ENCODE measurements around the gene CREB5.
A peak's percentile ranks its signal among the peaks of the same experiment; 100 is the strongest.

Gene CREB5, protein sequence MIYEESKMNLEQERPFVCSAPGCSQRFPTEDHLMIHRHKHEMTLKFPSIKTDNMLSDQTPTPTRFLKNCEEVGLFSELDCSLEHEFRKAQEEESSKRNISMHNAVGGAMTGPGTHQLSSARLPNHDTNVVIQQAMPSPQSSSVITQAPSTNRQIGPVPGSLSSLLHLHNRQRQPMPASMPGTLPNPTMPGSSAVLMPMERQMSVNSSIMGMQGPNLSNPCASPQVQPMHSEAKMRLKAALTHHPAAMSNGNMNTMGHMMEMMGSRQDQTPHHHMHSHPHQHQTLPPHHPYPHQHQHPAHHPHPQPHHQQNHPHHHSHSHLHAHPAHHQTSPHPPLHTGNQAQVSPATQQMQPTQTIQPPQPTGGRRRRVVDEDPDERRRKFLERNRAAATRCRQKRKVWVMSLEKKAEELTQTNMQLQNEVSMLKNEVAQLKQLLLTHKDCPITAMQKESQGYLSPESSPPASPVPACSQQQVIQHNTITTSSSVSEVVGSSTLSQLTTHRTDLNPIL

DNA sequence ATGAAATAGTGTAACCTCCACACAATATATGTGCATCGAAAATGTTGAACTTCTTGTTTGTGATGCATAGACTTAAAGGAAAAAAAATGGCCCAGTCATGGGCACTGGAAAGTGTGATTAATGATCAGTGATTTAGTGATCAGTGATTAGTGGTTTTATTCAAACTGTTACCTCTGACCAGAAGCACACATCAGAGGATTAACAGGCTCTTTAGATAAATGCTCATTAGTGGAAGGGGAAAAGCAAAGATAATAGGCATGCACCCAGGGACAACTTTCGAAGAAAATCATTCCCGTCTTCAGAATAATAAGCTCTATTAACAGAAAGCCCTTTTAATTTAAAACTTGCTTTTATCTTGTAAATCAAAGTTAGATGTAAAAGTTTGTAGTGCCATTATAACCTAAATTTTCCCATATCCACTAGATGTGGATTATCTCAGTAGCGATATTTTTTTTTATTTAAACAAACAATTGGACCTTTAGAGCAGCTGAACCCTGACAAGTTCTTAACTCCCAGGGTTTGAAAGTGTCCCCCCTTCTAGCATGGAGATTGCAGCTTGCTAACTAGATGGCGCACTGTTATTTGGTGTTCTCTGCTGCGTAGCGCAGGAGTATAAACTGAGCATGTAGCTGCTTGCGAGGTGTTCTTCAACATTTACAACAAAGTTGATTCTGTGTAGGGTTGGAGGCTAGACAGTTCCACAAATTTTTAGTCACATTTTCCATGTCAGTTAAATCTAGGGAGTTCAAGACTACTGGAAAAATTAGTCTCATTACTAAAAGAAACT, at the start of gene CREB5:
Gene CREB5 (plus strand): TSS at position 643 of the 787 bp plus-strand sequence. CDS start 397 bp downstream, outside the sequence.
- Histone ChIP-seq H3K9ac (ENCODE audit: low read depth, low read length) (no peak within 1 kb of the TSS), H3K4me1 (ENCODE audit: control insufficient read depth, insufficient read depth, low read length) (peaks cover 8% of the 10 kb centered on the region), H3K9me3 (ENCODE audit: control insufficient read depth, insufficient read depth, low read length) (no peaks in the 10 kb centered on the region), H3K27me3 (ENCODE audit: control insufficient read depth, insufficient read depth, low read length) (peaks cover 64% of the 10 kb centered on the region), H3K36me3 (ENCODE audit: control insufficient read depth, insufficient read depth, low read length) (no peaks in the 10 kb centered on the region), H3K4me3 (ENCODE audit: low read depth, low read length) (peak within 1 kb of the TSS; percentile 91)

DNA sequence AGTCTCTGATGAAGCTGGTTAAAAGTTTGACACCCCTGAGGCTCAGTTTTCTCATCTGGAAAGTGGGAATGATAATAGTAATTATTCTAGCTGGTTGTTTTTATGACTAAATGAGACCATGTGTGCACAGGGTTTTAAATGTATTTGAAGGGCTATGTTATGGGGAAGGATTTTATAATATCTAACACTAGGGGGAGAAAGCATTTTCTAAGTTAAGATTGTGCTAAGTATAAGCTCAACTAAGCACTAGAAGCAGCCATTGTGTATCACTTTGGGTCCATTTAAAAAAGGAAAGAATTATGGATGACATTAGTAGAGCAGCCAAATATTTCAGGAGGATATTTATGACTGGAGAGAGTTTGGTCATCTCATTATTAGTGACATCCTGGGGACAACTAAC, 49.5 kb upstream of the CREB5 start:
- H3K4me3 ChIP-seq (ENCODE audit: low read depth, low read length) = no peak overlapping the region
- no peaks in the 10 kb centered on the region for H3K27me3 ChIP-seq (ENCODE audit: control insufficient read depth, insufficient read depth, low read length)
- H3K4me1 ChIP-seq (ENCODE audit: control insufficient read depth, insufficient read depth, low read length) = peaks cover 14% of the 10 kb centered on the region
- H3K9ac ChIP-seq (ENCODE audit: low read depth, low read length) = no peak overlapping the region
- peaks cover 2% of the 10 kb centered on the region for H3K9me3 ChIP-seq (ENCODE audit: control insufficient read depth, insufficient read depth, low read length)
- no peaks in the 10 kb centered on the region for H3K36me3 ChIP-seq (ENCODE audit: control insufficient read depth, insufficient read depth, low read length)

- H3K36me3 ChIP-seq (ENCODE audit: control insufficient read depth, insufficient read depth, low read length) = no peaks in the 10 kb centered on the region
- H3K27me3 ChIP-seq (ENCODE audit: control insufficient read depth, insufficient read depth, low read length) = no peaks in the 10 kb centered on the region
- H3K4me3 ChIP-seq (ENCODE audit: low read depth, low read length) = no peak overlapping the region
- peaks cover under 1% of the 10 kb centered on the region for H3K4me1 ChIP-seq (ENCODE audit: control insufficient read depth, insufficient read depth, low read length)
- peaks cover 2% of the 10 kb centered on the region for H3K9me3 ChIP-seq (ENCODE audit: control insufficient read depth, insufficient read depth, low read length)
- H3K9ac ChIP-seq (ENCODE audit: low read depth, low read length) = no peak overlapping the region
Observed at GRCh38 chr7:28364082-28364481, 48.2 kb upstream of the CREB5 start.

- Histone ChIP-seq H3K9me3 (ENCODE audit: control insufficient read depth, insufficient read depth, low read length) (no peaks in the 10 kb centered on the region), H3K4me3 (ENCODE audit: low read depth, low read length) (no peak overlapping the region), H3K4me1 (ENCODE audit: control insufficient read depth, insufficient read depth, low read length) (no peaks in the 10 kb centered on the region), H3K9ac (ENCODE audit: low read depth, low read length) (no peak overlapping the region), H3K27me3 (ENCODE audit: control insufficient read depth, insufficient read depth, low read length) (no peaks in the 10 kb centered on the region), H3K36me3 (ENCODE audit: control insufficient read depth, insufficient read depth, low read length) (no peaks in the 10 kb centered on the region)
Observed at GRCh38 chr7:28369523-28369922, 42.8 kb upstream of the CREB5 start.

GRCh38 chr7:28371846-28372245, 40.5 kb upstream of the CREB5 start:
- H3K4me1 ChIP-seq (ENCODE audit: control insufficient read depth, insufficient read depth, low read length) = no peaks in the 10 kb centered on the region
- H3K4me3 ChIP-seq (ENCODE audit: low read depth, low read length) = no peak overlapping the region
- H3K27me3 ChIP-seq (ENCODE audit: control insufficient read depth, insufficient read depth, low read length) = no peaks in the 10 kb centered on the region
- no peak overlapping the region for H3K9ac ChIP-seq (ENCODE audit: low read depth, low read length)
- no peaks in the 10 kb centered on the region for H3K9me3 ChIP-seq (ENCODE audit: control insufficient read depth, insufficient read depth, low read length)
- H3K36me3 ChIP-seq (ENCODE audit: control insufficient read depth, insufficient read depth, low read length) = no peaks in the 10 kb centered on the region

GRCh38 chr7:28373990-28374389, 38.3 kb upstream of the CREB5 start:
- no peaks in the 10 kb centered on the region for H3K27me3 ChIP-seq (ENCODE audit: control insufficient read depth, insufficient read depth, low read length)
- H3K4me1 ChIP-seq (ENCODE audit: control insufficient read depth, insufficient read depth, low read length) = no peaks in the 10 kb centered on the region
- no peaks in the 10 kb centered on the region for H3K36me3 ChIP-seq (ENCODE audit: control insufficient read depth, insufficient read depth, low read length)
- no peak overlapping the region for H3K9ac ChIP-seq (ENCODE audit: low read depth, low read length)
- H3K9me3 ChIP-seq (ENCODE audit: control insufficient read depth, insufficient read depth, low read length) = no peaks in the 10 kb centered on the region
- no peak overlapping the region for H3K4me3 ChIP-seq (ENCODE audit: low read depth, low read length)

DNA sequence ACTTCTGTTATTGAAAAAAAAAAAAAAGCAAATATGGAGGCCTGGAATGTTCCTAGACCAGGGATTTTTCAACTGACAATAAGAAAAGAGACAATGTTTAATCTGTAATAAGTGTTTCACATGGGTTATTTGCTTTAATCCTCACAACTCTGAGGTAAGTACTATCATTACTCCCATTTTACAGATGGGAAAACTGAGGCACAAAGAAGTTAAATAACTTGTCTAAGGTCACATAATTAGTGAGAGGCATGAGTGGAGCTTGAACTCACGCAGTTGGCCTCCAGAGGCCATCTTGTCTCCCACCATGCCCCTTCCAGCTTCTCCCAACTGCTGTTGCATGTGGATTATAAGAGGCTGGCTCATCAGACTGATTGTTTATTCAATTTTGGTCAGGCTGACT, 36.6 kb upstream of the CREB5 start:
- no peaks in the 10 kb centered on the region for H3K27me3 ChIP-seq (ENCODE audit: control insufficient read depth, insufficient read depth, low read length)
- no peaks in the 10 kb centered on the region for H3K9me3 ChIP-seq (ENCODE audit: control insufficient read depth, insufficient read depth, low read length)
- no peaks in the 10 kb centered on the region for H3K4me1 ChIP-seq (ENCODE audit: control insufficient read depth, insufficient read depth, low read length)
- H3K4me3 ChIP-seq (ENCODE audit: low read depth, low read length) = no peak overlapping the region
- H3K36me3 ChIP-seq (ENCODE audit: control insufficient read depth, insufficient read depth, low read length) = no peaks in the 10 kb centered on the region
- no peak overlapping the region for H3K9ac ChIP-seq (ENCODE audit: low read depth, low read length)

DNA sequence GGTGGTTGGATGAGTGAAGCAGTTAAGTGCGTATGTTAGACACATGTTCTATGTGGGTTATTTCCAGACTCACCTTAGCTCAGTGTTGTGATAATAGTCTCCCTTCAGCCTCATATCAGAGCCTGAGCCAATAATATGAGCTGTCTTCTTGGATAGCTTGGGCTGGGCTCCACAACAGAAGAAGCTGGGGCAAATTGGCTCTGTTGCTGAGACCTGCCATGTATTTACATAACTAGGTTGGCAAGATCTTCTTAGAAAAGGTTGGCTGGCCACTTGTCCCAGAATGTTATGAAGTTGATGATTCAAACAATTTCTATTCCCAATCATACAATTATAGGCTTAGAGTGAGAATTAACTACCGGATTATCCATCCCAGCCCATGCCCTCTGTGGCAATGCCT, 35.7 kb upstream of the CREB5 start:
- no peak overlapping the region for H3K9ac ChIP-seq (ENCODE audit: low read depth, low read length)
- no peaks in the 10 kb centered on the region for H3K27me3 ChIP-seq (ENCODE audit: control insufficient read depth, insufficient read depth, low read length)
- no peak overlapping the region for H3K4me3 ChIP-seq (ENCODE audit: low read depth, low read length)
- H3K4me1 ChIP-seq (ENCODE audit: control insufficient read depth, insufficient read depth, low read length) = no peaks in the 10 kb centered on the region
- no peaks in the 10 kb centered on the region for H3K9me3 ChIP-seq (ENCODE audit: control insufficient read depth, insufficient read depth, low read length)
- no peaks in the 10 kb centered on the region for H3K36me3 ChIP-seq (ENCODE audit: control insufficient read depth, insufficient read depth, low read length)

DNA sequence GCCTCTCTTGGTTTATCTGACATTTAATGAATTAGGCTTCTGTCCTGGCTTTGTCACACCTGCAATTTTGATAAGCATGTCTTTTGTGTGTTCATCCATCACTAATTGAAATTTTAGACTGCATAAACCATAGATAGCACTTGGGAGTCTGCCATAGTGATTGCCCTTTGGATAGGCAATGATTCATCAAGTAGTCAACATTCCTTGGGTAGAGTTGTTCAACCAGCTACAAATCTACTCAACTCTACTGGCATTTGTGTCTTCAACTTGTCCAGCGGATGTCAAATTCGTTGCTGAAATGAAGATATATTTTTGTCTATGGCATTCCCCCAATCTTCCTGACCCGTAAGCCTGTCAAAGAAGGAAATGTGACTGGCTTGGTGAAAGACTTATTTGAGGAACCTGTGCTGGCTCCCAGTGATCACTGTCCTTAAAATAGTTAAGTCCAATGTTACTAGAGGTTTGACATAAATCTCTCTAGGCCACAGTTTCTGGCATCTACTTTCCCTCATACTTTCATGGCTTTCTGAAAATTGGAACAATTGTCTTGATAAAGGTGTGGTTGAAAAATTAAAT, 33.7 kb upstream of the CREB5 start:
- Histone ChIP-seq H3K36me3 (ENCODE audit: control insufficient read depth, insufficient read depth, low read length) (no peaks in the 10 kb centered on the region), H3K4me1 (ENCODE audit: control insufficient read depth, insufficient read depth, low read length) (no peaks in the 10 kb centered on the region), H3K9ac (ENCODE audit: low read depth, low read length) (no peak overlapping the region), H3K4me3 (ENCODE audit: low read depth, low read length) (no peak overlapping the region), H3K9me3 (ENCODE audit: control insufficient read depth, insufficient read depth, low read length) (no peaks in the 10 kb centered on the region), H3K27me3 (ENCODE audit: control insufficient read depth, insufficient read depth, low read length) (no peaks in the 10 kb centered on the region)

- Histone ChIP-seq H3K9me3 (ENCODE audit: control insufficient read depth, insufficient read depth, low read length) (no peaks in the 10 kb centered on the region), H3K27me3 (ENCODE audit: control insufficient read depth, insufficient read depth, low read length) (no peaks in the 10 kb centered on the region), H3K9ac (ENCODE audit: low read depth, low read length) (no peak overlapping the region), H3K4me3 (ENCODE audit: low read depth, low read length) (no peak overlapping the region), H3K4me1 (ENCODE audit: control insufficient read depth, insufficient read depth, low read length) (no peaks in the 10 kb centered on the region), H3K36me3 (ENCODE audit: control insufficient read depth, insufficient read depth, low read length) (no peaks in the 10 kb centered on the region)
Observed at GRCh38 chr7:28381466-28381865, 30.9 kb upstream of the CREB5 start.

GRCh38 chr7:28382144-28382543, 30.2 kb upstream of the CREB5 start:
- no peak overlapping the region for H3K9ac ChIP-seq (ENCODE audit: low read depth, low read length)
- no peaks in the 10 kb centered on the region for H3K9me3 ChIP-seq (ENCODE audit: control insufficient read depth, insufficient read depth, low read length)
- no peaks in the 10 kb centered on the region for H3K36me3 ChIP-seq (ENCODE audit: control insufficient read depth, insufficient read depth, low read length)
- no peaks in the 10 kb centered on the region for H3K27me3 ChIP-seq (ENCODE audit: control insufficient read depth, insufficient read depth, low read length)
- H3K4me1 ChIP-seq (ENCODE audit: control insufficient read depth, insufficient read depth, low read length) = no peaks in the 10 kb centered on the region
- H3K4me3 ChIP-seq (ENCODE audit: low read depth, low read length) = no peak overlapping the region

Data from iPS-15b (cell line).